SU-DHL-6 (cell line): ENCODE results near the gene ACACB.

Experiments
- EZH2phosphoT487 ChIP-seq: fragments of 200-600 bp; sonication (generic), shearing (Covaris generic); conservative IDR thresholded peaks from 2 replicates; pipeline ENCODE4 v1.6.1; 2018; ENCODE audit warnings: mild to moderate bottlenecking, antibody characterized with exemption, low read length, moderate library complexity, mixed read lengths
- TF ChIP-seq, protein P1 (sequence below): fragments of 200-600 bp; sonication (generic); IDR thresholded peaks from one replicate; pipeline ENCODE4 v1.5.1; 2017; ENCODE audit warnings: antibody characterized with exemption, mild to moderate bottlenecking, low read length, moderate library complexity; ENCODE audit not compliant: insufficient read depth, poor library complexity, severe bottlenecking

DNA sequence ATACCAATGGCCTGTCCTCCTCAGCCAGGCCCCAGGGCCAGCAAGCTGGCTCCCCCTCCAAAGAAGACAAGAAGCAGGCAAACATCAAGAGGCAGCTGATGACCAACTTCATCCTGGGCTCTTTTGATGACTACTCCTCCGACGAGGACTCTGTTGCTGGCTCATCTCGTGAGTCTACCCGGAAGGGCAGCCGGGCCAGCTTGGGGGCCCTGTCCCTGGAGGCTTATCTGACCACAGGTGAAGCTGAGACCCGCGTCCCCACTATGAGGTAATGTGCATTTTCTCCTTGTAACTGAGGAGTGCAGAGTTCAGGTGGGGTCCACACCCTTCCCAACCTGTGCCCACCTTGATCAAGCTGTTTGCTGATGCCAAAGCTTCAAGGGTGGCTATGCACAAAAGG lies 23.4 kb downstream of the ACACB start:
- TF ChIP-seq, protein P1, sequence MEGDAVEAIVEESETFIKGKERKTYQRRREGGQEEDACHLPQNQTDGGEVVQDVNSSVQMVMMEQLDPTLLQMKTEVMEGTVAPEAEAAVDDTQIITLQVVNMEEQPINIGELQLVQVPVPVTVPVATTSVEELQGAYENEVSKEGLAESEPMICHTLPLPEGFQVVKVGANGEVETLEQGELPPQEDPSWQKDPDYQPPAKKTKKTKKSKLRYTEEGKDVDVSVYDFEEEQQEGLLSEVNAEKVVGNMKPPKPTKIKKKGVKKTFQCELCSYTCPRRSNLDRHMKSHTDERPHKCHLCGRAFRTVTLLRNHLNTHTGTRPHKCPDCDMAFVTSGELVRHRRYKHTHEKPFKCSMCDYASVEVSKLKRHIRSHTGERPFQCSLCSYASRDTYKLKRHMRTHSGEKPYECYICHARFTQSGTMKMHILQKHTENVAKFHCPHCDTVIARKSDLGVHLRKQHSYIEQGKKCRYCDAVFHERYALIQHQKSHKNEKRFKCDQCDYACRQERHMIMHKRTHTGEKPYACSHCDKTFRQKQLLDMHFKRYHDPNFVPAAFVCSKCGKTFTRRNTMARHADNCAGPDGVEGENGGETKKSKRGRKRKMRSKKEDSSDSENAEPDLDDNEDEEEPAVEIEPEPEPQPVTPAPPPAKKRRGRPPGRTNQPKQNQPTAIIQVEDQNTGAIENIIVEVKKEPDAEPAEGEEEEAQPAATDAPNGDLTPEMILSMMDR, result no peak
- TF ChIP-seq EZH2phosphoT487, result no peak
